ENCODE results near the gene ZBTB40.

Gene ZBTB40

GRCh38 chr1:22428672-22429071 lies 23.0 kb upstream of the ZBTB40 start:
- DNase-seq, result peak; percentile 62 to 65

GRCh38 chr1:22431965-22432364 lies 19.7 kb upstream of the ZBTB40 start:
- DNase-seq, result no peak

- no peak for DNase-seq
These were observed 16.9 kb upstream of the ZBTB40 start for GRCh38 chr1:22434717-22435116.

- no peak for DNase-seq
These were observed 14.7 kb upstream of the ZBTB40 start for GRCh38 chr1:22436948-22437347.

GRCh38 chr1:22437573-22437972 lies 14.1 kb upstream of the ZBTB40 start:
- DNase-seq, result peak in 1 of 2 donors; percentile 26

- no peak for DNase-seq
These were observed 11.1 kb upstream of the ZBTB40 start for GRCh38 chr1:22440582-22440981.

- DNase-seq, result no peak
These were observed 9.3 kb upstream of the ZBTB40 start for GRCh38 chr1:22442212-22442894.

GRCh38 chr1:22443332-22443731 lies 8.3 kb upstream of the ZBTB40 start:
- DNase-seq, result no peak

GRCh38 chr1:22444856-22445255 lies 6.8 kb upstream of the ZBTB40 start:
- no peak for DNase-seq

GRCh38 chr1:22447621-22448111 lies 4.0 kb upstream of the ZBTB40 start:
- DNase-seq, result no peak

GRCh38 chr1:22449636-22450035 lies 2.0 kb upstream of the ZBTB40 start:
- DNase-seq, result no peak

- DNase-seq, result no peak
These were observed 1.2 kb upstream of the ZBTB40 start for GRCh38 chr1:22450351-22451021.

- DNase-seq, result peak; percentile 12 to 25
These were observed 868 bp downstream of the ZBTB40 start for GRCh38 chr1:22452481-22452957.

GRCh38 chr1:22453181-22453580 lies 1.5 kb downstream of the ZBTB40 start:
- DNase-seq, result no peak

GRCh38 chr1:22454476-22455056 lies 2.9 kb downstream of the ZBTB40 start:
- no peak for DNase-seq

- DNase-seq, result no peak
These were observed 5.7 kb downstream of the ZBTB40 start for GRCh38 chr1:22457345-22457744.

- no peak for DNase-seq
These were observed 6.2 kb downstream of the ZBTB40 start for GRCh38 chr1:22457836-22458235.

GRCh38 chr1:22461100-22461499 lies 9.4 kb downstream of the ZBTB40 start:
- DNase-seq, result no peak

- no peak for DNase-seq
These were observed 10.3 kb downstream of the ZBTB40 start for GRCh38 chr1:22461678-22462527.

GRCh38 chr1:22462928-22463327 lies 11.3 kb downstream of the ZBTB40 start:
- no peak for DNase-seq

- DNase-seq, result no peak
These were observed 13.4 kb downstream of the ZBTB40 start for GRCh38 chr1:22465015-22465565.

GRCh38 chr1:22465671-22466070 lies 14.0 kb downstream of the ZBTB40 start:
- no peak for DNase-seq
